ENCODE measurements around the gene ITPR2. TPM values are rescaled to one million over a fixed set of nuclear protein-coding genes. Genes with fewer than 3 reads are reported as not detected.

ITPR2 gene
- total RNA-seq: 10.9 and 17.1 TPM in 2 replicates

GRCh38 chr12:26832822-26833742 lies at the start of gene ITPR2:
ITPR2 (minus strand) TSS chr12:26833194; CDS start chr12:26832781, 413 bp downstream.

Other genes with a start within 250 kb of the ITPR2 start
- 43.8 and 48.6 TPM in 2 replicates for gene INTS13, start 104.8 kb upstream of the ITPR2 start, total RNA-seq
- 26.4 and 30.1 TPM in 2 replicates for gene FGFR1OP2, start 105.3 kb upstream of the ITPR2 start, total RNA-seq
- gene TM7SF3, start 181.2 kb upstream of the ITPR2 start, total RNA-seq: 142 and 146 TPM in 2 replicates
- gene MED21, start 189.4 kb upstream of the ITPR2 start, total RNA-seq: 48.9 and 50.9 TPM in 2 replicates
- not detected in 2 replicates for gene C12orf71, start 249.4 kb upstream of the ITPR2 start, total RNA-seq

All from airway epithelial cell (primary cell).